K562 (cell line): Measurements from ENCODE around the gene TSPOAP1. TPM values are rescaled to one million over a fixed set of nuclear protein-coding genes. Genes with fewer than 3 reads are reported as not detected.
A peak's percentile ranks its signal among the peaks of the same experiment; 100 is the strongest.

Experiments used
- ATF7 ChIP-seq: fragments of 450-650 bp; IDR thresholded peaks from 2 replicates; pipeline ENCODE4 v1.7.1; 2014; ENCODE audit warnings: mild to moderate bottlenecking, moderate library complexity
- BCL6 ChIP-seq: fragments of 250-450 bp; sonication (Bioruptor Pico); IDR thresholded peaks from 2 replicates; pipeline ENCODE4 v1.4.0; 2020
- HNRNPL ChIP-seq: fragments of 200-400 bp; formaldehyde crosslinking; IDR thresholded peaks from 2 replicates; pipeline ENCODE4 v1.6.1; 2017; ENCODE audit warnings: low read depth, mild to moderate bottlenecking, low read length
- KDM5B ChIP-seq: fragments of 200-600 bp; sonication (generic); IDR thresholded peaks from 2 replicates; pipeline ENCODE4 v1.6.1; 2012; ENCODE audit warnings: low read depth, mild to moderate bottlenecking, moderate library complexity, low read length, control low read depth, inconsistent platforms; ENCODE audit not compliant: insufficient replicate concordance
- MCM5 ChIP-seq: fragments of 450-650 bp; IDR thresholded peaks from 2 replicates; pipeline ENCODE4 v1.6.1; 2016; ENCODE audit warnings: low read depth
- MCM7 ChIP-seq, 2 experiments: fragments of 450-650 bp; IDR thresholded peaks; 2 replicates each; pipeline ENCODE4 v1.6.1; 2016 to 2018
- PCBP2 ChIP-seq: fragments of 200-400 bp; formaldehyde crosslinking; IDR thresholded peaks from 2 replicates; pipeline ENCODE4 v1.6.1; 2018; ENCODE audit warnings: low read length, low read depth, mild to moderate bottlenecking, moderate library complexity; ENCODE audit not compliant: poor library complexity, severe bottlenecking
- POLR2G ChIP-seq: fragments of 200-400 bp; formaldehyde crosslinking; IDR thresholded peaks from 2 replicates; pipeline ENCODE4 v1.6.1; 2017; ENCODE audit warnings: low read depth, mild to moderate bottlenecking, antibody characterized with exemption, low read length, moderate library complexity
- PRPF4 ChIP-seq: fragments of 200-400 bp; formaldehyde crosslinking; IDR thresholded peaks from one replicate; pipeline ENCODE4 v1.6.1; 2017; ENCODE audit warnings: low read length, low read depth, mild to moderate bottlenecking; ENCODE audit not compliant: insufficient read depth, poor library complexity, severe bottlenecking
- RBM14 ChIP-seq: fragments of 200-400 bp; formaldehyde crosslinking; IDR thresholded peaks from 2 replicates; pipeline ENCODE4 v1.6.1; 2018; ENCODE audit warnings: low read depth, mild to moderate bottlenecking, low read length, moderate library complexity, borderline replicate concordance; ENCODE audit not compliant: insufficient read depth
- SETDB1 ChIP-seq: IDR thresholded peaks from one replicate; pipeline ENCODE4 v1.6.1; 2012; ENCODE audit warnings: low read length, control low read depth, inconsistent platforms
- TBL1XR1 ChIP-seq, 2 experiments: IDR thresholded peaks; 2 replicates each; pipeline ENCODE4 v1.6.1; 2012; ENCODE audit warnings: improper control_type of control experiment in 2 of 2, low read length in 2 of 2, mild to moderate bottlenecking in 1 of 2
- ZFX ChIP-seq: sonication (generic); formaldehyde crosslinking; IDR thresholded peaks from 2 replicates; pipeline ENCODE4 v1.8.0; 2022; ENCODE audit warnings: mild to moderate bottlenecking, missing genetic modification reagents, moderate library complexity
- ZNF384 ChIP-seq: IDR thresholded peaks from 2 replicates; pipeline ENCODE4 v1.6.1; 2012; ENCODE audit warnings: low read depth, low read length, improper control_type of control experiment
- ZNF408 ChIP-seq: fragments of 250-450 bp; sonication (Bioruptor Pico); IDR thresholded peaks from 2 replicates; pipeline ENCODE4 v1.4.0; 2020; ENCODE audit warnings: low read depth, mild to moderate bottlenecking, moderate library complexity
- ZNF507 ChIP-seq: conservative IDR thresholded peaks from 2 replicates; pipeline ENCODE4 v1.6.1; 2017; ENCODE audit warnings: missing genetic modification characterization, missing compliant biosample characterization
- polyA plus RNA-seq, 8 experiments: library from polyadenylated mRNA; depleted of rRNA in 4 of 8; stranded (reverse) in 5 of 8; unstranded in 3 of 8; fragments of >200 nt; fragmentation: Nextera tagmentation in 2 of 8; fragmentation: Illumina TruSeq in 1 of 8; extraction: Ambion mirVana in 2 of 8; extraction: Trizol in 1 of 8; gene quantifications; 2 replicates each; pipeline versions ENCODE4 v1.2.1 to v1.2.3, GENCODE V29; 2011 to 2014; ENCODE audit warnings: inconsistent platforms in 1 of 8, missing spikeins in 1 of 8
- total RNA-seq, 7 experiments: library from RNA; depleted of rRNA in 6 of 7; stranded (reverse); fragments of >200 nt in 6 of 7; fragmentation: Illumina TruSeq in 2 of 7; extraction: Trizol in 2 of 7; gene quantifications; 2 replicates each; pipeline versions ENCODE4 v1.2.1 to v1.2.3, GENCODE V29; 2011 to 2021; ENCODE audit warnings: low replicate concordance in 1 of 7
- TF ChIP-seq, protein P1 (sequence below): fragments of 450-650 bp; IDR thresholded peaks from 2 replicates; pipeline ENCODE4 v1.6.1; 2018; ENCODE audit warnings: mild to moderate bottlenecking, low read depth; ENCODE audit not compliant: partially characterized antibody
- TF ChIP-seq, protein P2 (sequence below): fragments of 450-650 bp; formaldehyde crosslinking; IDR thresholded peaks from 2 replicates; pipeline ENCODE4 v1.4.0; 2020; ENCODE audit warnings: mild to moderate bottlenecking
- TF ChIP-seq, protein P3 (sequence below), 2 experiments: fragments of 200-800 bp in 1 of 2; sonication (Bioruptor generic) in 1 of 2; sonication (generic) in 1 of 2; formaldehyde crosslinking in 1 of 2; IDR thresholded peaks in 1 of 2; conservative IDR thresholded peaks in 1 of 2; 2 replicates each; pipeline versions ENCODE4 v1.5.0 to v1.6.1; 2016 to 2020; ENCODE audit warnings: missing compliant biosample characterization in 1 of 2, missing genetic modification characterization in 1 of 2, missing genetic modification reagents in 1 of 2
- TF ChIP-seq, protein P4 (sequence below): fragments of 250-450 bp; sonication (Bioruptor Pico); IDR thresholded peaks from 2 replicates; pipeline ENCODE4 v1.8.0; 2021; ENCODE audit warnings: moderate library complexity, mild to moderate bottlenecking, inconsistent platforms

Gene TSPOAP1
- total and polyA plus RNA-seq, 9 of the 15 experiments (the other 6 are each of a cell fraction or from before 2014, with no cell fraction given): 0.87 to 3.9 (median 1.8) TPM; not detected in 2

DNA sequence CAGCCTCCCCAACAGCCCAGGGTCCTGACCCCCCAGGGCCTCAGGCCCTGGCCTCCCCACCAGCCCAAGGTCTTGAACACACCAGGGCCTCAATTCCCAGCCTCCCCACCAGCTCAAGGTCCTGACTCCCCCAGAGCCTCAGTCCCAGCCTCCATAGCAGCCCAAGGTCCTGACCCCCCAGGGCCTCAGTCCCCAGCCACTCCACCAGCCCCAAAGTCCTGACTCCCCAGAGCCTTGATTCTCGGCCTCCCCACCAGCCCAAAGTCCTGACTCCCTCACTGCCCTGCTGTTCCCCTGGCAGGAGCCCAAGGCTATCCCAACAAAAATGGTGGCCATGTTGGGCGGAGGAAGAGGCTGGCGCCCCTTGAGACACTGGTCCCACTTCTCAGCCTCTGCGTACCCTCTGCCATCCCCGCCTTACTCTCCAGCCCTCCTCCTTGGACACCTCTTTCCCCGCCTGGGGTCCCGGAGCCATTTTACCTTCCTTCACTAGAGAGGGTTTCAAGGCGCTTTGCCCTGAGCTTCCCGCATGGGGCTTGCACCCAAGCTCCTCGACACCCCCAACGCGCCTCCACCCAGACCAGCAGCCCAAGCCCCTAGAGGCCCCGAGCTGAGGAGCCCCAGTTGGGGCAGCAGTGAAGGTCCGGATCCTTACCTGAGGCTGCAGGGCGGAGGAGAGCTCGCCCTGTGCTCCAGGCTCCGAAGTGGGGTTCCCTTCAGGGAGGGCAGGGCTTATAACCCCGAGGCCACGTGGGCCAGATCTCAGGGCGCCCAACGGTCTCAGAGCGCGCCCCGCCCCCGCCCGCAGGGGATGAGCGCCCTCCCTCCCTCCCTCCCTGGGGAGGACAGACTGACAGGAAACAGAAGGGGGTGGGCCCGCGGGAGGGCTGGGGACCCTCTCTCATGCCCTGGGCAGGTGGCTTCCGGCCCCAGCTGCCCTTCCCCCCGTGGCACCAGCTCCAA is 3.5 kb upstream of the TSPOAP1 start (continued):
- TF ChIP-seq, protein P1, sequence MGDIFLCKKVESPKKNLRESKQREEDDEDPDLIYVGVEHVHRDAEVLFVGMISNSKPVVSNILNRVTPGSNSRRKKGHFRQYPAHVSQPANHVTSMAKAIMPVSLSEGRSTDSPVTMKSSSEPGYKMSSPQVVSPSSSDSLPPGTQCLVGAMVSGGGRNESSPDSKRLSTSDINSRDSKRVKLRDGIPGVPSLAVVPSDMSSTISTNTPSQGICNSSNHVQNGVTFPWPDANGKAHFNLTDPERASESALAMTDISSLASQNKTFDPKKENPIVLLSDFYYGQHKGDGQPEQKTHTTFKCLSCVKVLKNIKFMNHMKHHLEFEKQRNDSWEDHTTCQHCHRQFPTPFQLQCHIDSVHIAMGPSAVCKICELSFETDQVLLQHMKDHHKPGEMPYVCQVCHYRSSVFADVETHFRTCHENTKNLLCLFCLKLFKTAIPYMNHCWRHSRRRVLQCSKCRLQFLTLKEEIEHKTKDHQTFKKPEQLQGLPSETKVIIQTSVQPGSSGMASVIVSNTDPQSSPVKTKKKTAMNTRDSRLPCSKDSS: no peak
- TF ChIP-seq, protein P2, sequence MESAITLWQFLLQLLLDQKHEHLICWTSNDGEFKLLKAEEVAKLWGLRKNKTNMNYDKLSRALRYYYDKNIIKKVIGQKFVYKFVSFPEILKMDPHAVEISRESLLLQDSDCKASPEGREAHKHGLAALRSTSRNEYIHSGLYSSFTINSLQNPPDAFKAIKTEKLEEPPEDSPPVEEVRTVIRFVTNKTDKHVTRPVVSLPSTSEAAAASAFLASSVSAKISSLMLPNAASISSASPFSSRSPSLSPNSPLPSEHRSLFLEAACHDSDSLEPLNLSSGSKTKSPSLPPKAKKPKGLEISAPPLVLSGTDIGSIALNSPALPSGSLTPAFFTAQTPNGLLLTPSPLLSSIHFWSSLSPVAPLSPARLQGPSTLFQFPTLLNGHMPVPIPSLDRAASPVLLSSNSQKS (CRISPR knock-in tag): peak; percentile 72; the same call in 1 of the 2 replicates
- peak; percentile 97 for TF ChIP-seq PRPF4
- peak; percentile 39; the same call in 1 of the 2 replicates for TF ChIP-seq HNRNPL
- no peak for TF ChIP-seq BCL6
- no peak for TF ChIP-seq ZNF507 (tag)
- TF ChIP-seq, protein P3, sequence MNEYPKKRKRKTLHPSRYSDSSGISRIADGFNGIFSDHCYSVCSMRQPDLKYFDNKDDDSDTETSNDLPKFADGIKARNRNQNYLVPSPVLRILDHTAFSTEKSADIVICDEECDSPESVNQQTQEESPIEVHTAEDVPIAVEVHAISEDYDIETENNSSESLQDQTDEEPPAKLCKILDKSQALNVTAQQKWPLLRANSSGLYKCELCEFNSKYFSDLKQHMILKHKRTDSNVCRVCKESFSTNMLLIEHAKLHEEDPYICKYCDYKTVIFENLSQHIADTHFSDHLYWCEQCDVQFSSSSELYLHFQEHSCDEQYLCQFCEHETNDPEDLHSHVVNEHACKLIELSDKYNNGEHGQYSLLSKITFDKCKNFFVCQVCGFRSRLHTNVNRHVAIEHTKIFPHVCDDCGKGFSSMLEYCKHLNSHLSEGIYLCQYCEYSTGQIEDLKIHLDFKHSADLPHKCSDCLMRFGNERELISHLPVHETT (CRISPR knock-in tag; conservative IDR thresholded peaks at IDR 0.05 in 1 of 2, IDR thresholded peaks at IDR 0.05 in 1 of 2): peak in 1 of 2 experiments; percentile 77; a peak in 1 of 4 replicates
- TF ChIP-seq ZFX (CRISPR knock-in tag): no peak
- no peak for TF ChIP-seq SETDB1
- TF ChIP-seq ZNF408 (CRISPR knock-in tag): no peak
- no peak for TF ChIP-seq MCM7 (IDR thresholded peaks at IDR 0.05)
- TF ChIP-seq MCM5: no peak
- TF ChIP-seq RBM14: peak; percentile 84; the same call in 1 of the 2 replicates
- no peak; a peak in 1 of 4 replicates for TF ChIP-seq TBL1XR1 (IDR thresholded peaks at IDR 0.05; ENCODE audit: low read length in 2 of 2)
- TF ChIP-seq ATF7: peak; percentile 51; the same call in 1 of the 2 replicates
- no peak for TF ChIP-seq ZNF384
- TF ChIP-seq POLR2G: peak; percentile 95
- TF ChIP-seq KDM5B: peak; percentile 99
- no peak for TF ChIP-seq PCBP2
- TF ChIP-seq, protein P4, sequence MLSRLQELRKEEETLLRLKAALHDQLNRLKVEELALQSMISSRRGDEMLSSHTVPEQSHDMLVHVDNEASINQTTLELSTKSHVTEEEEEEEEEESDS (CRISPR knock-in tag): no peak
